A549 (cell line): Measurements from ENCODE around the gene TP53INP2. TPM values are rescaled to one million over a fixed set of nuclear protein-coding genes. Genes with fewer than 3 reads are reported as not detected.
"Not testable (repeated sequence)": the region's sequence is repeated elsewhere in the genome, so short reads cannot be mapped to it uniquely, and the experiment has no call there.

Experiments
- ATAC-seq, 2 experiments: fragments of 200-7000 bp in 1 of 2; fragments of >200 bp in 1 of 2; cut with Nextera tagmentation in 1 of 2; cut with Tn5 transposase in 1 of 2; 3 replicates each; pipeline versions ENCODE4 v1.8.0 to v1.9.1; 2018 to 2020; ENCODE audit warnings: mild to moderate bottlenecking in 1 of 2, moderate library complexity in 1 of 2
- CTCF ChIA-PET: fragments of 300-600 bp; sonication (Branson Sonifier 250); formaldehyde crosslinking; extraction: SDS; loops from one replicate; lab custom pipeline; 2021; ENCODE audit warnings: antibody characterized with exemption, inconsistent platforms; lab: Yijun Ruan, JAX
- POLR2A ChIA-PET: fragments of 350-600 bp; formaldehyde crosslinking; extraction: SDS; loops from one replicate; lab custom pipeline; 2021; ENCODE audit warnings: antibody characterized with exemption, inconsistent platforms; lab: Yijun Ruan, JAX
- DNase-seq, 2 experiments: peaks; one replicate each; pipeline versions ENCODE4 v3.0.0 to v3.0.0-alpha.2; 2011 to 2016; ENCODE audit warnings: low read depth in 1 of 2, low spot score in 1 of 2
- FAIRE-seq: peaks from 2 replicates; lab custom pipeline; 2011; peaks lifted over from hg19 to GRCh38; lab: Jason Lieb, UNC
- H3K27ac ChIP-seq, 2 experiments: fragments of >200 bp; sonication (Bioruptor Twin); formaldehyde crosslinking; 3 replicates each; pipeline ENCODE4 v1.5.1; 2016 to 2017
- H3K4me1 ChIP-seq: fragments of >200 bp; sonication (Bioruptor Twin); formaldehyde crosslinking; 3 replicates; pipeline ENCODE4 v1.6.1; 2016
- H3K4me2 ChIP-seq: fragments of >200 bp; sonication (Bioruptor Twin); formaldehyde crosslinking; 3 replicates; pipeline ENCODE4 v1.6.1; 2016
- H3K4me3 ChIP-seq: fragments of >200 bp; sonication (Bioruptor Twin); formaldehyde crosslinking; 3 replicates; pipeline ENCODE4 v1.5.1; 2016
- H3K9me3 ChIP-seq: fragments of >200 bp; sonication (Bioruptor Twin); formaldehyde crosslinking; 3 replicates; pipeline ENCODE4 v1.6.1; 2016
- ATOH8 ChIP-seq: fragments of 250-450 bp; sonication (Bioruptor Pico); IDR thresholded peaks from 2 replicates; pipeline ENCODE4 v1.5.0; 2020; ENCODE audit warnings: low read depth, mild to moderate bottlenecking, moderate library complexity
- BCL3 ChIP-seq: fragments of >200 bp; sonication (Bioruptor Twin); formaldehyde crosslinking; IDR thresholded peaks from 3 replicates; pipeline ENCODE4 v1.6.1; 2016
- BHLHE40 ChIP-seq: IDR thresholded peaks from 2 replicates; pipeline ENCODE4 v1.6.1; 2012; ENCODE audit warnings: low read depth, low read length, inconsistent platforms
- CBX8 ChIP-seq: fragments of 200-600 bp; sonication (generic); IDR thresholded peaks from 2 replicates; pipeline ENCODE4 v1.6.1; 2016
- CEBPB ChIP-seq, 2 experiments: fragments of >200 bp in 1 of 2; sonication (Bioruptor Twin) in 1 of 2; formaldehyde crosslinking in 1 of 2; IDR thresholded peaks; 2 replicates each; pipeline ENCODE4 v1.6.1; 2012 to 2016
- EHF ChIP-seq: fragments of 250-450 bp; sonication (Bioruptor Pico); IDR thresholded peaks from 2 replicates; pipeline ENCODE4 v1.5.0; 2020; ENCODE audit warnings: mild to moderate bottlenecking
- ESRRA ChIP-seq: fragments of 150-350 bp; IDR thresholded peaks from 2 replicates; pipeline ENCODE4 v1.6.1; 2014; ENCODE audit warnings: mild to moderate bottlenecking, low read length, borderline replicate concordance
- HMGXB4 ChIP-seq: fragments of 250-450 bp; sonication (Bioruptor Pico); IDR thresholded peaks from 2 replicates; pipeline ENCODE4 v1.5.0; 2021; ENCODE audit warnings: mild to moderate bottlenecking, moderate library complexity, borderline replicate concordance
- JUN ChIP-seq, 2 experiments: fragments of >200 bp; sonication (Bioruptor Twin); formaldehyde crosslinking; IDR thresholded peaks; 2 replicates in 1 of 2; 3 replicates in 1 of 2; pipeline ENCODE4 v1.6.1; 2016 to 2017
- PBX3 ChIP-seq: IDR thresholded peaks from 2 replicates; pipeline ENCODE4 v1.6.1; 2012
- PHF8 ChIP-seq: fragments of 200-600 bp; sonication (generic); IDR thresholded peaks from 2 replicates; pipeline ENCODE4 v1.6.1; 2016; ENCODE audit warnings: low read depth, mild to moderate bottlenecking, antibody characterized with exemption, moderate library complexity, borderline replicate concordance
- RAD21 ChIP-seq, 2 experiments: fragments of >200 bp in 1 of 2; sonication (Bioruptor Twin) in 1 of 2; formaldehyde crosslinking in 1 of 2; IDR thresholded peaks in 1 of 2; conservative IDR thresholded peaks in 1 of 2; 2 replicates in 1 of 2; 3 replicates in 1 of 2; pipeline ENCODE4 v1.6.1; 2012 to 2018; ENCODE audit warnings: inconsistent platforms in 1 of 2
- SREBF2 ChIP-seq: fragments of 450-650 bp; IDR thresholded peaks from 2 replicates; pipeline ENCODE4 v1.6.1; 2014; ENCODE audit warnings: mild to moderate bottlenecking, moderate library complexity
- WGBS: methylation state at CpG from one replicate; pipeline ENCODE4 v1.1.6; 2017; ENCODE audit errors: missing lambda C conversion rate; 5-methylcytosine and 5-hydroxymethylcytosine counted together
- polyA minus RNA-seq: library from RNA; depleted of rRNA, polyadenylated mRNA; stranded (reverse); fragments of >200 nt; gene quantifications from 2 replicates; pipeline ENCODE4 v1.2.3, GENCODE V29; 2011; rRNA and poly(A)+ RNA removed
- polyA plus RNA-seq, 4 experiments: library from polyadenylated mRNA; depleted of rRNA in 3 of 4; stranded (reverse); fragments of >200 nt; fragmentation: RNase III in 1 of 4; extraction: RNeasy Plus Mini Kit Qiagen cat#74134 plus additional on column Dnase treatment in 1 of 4; gene quantifications; 2 replicates in 3 of 4; 3 replicates in 1 of 4; pipeline ENCODE4 v1.2.3, GENCODE V29; 2011 to 2017

Gene TP53INP2
- polyA plus RNA-seq (2011; rRNA removed): 2.2 and 3.6 TPM in 2 replicates
- 1.9 and 2.7 TPM in 2 replicates for polyA plus RNA-seq (2012; cell fraction: cytosol; rRNA removed)
- polyA plus RNA-seq (2012; cell fraction: nucleus; rRNA removed): 2.9 and 4.8 TPM in 2 replicates
- 3.5 to 5.2 TPM (median 4.5 TPM) in 3 replicates for polyA plus RNA-seq (2017; fragmentation: RNase III; extraction: RNeasy Plus Mini Kit Qiagen cat#74134 plus additional on column Dnase treatment)
- 3.7 and 4.4 TPM in 2 replicates for polyA minus RNA-seq

GRCh38 chr20:34704177-34705007 lies at the start of gene TP53INP2:
TP53INP2 (plus strand) TSS chr20:34704344; CDS start chr20:34708740, 4,396 bp downstream.
- Histone ChIP-seq H3K4me3 (peak within 1 kb of the TSS; percentile 94), H3K9me3 (no peaks in the 10 kb centered on the region), H3K4me2 (peak within 1 kb of the TSS; percentile 99), H3K4me1 (peaks cover 26% of the 10 kb centered on the region), H3K27ac (peak within 1 kb of the TSS; percentile 80 to 93)
- DNase-seq: peak; percentile 82 to 89
- no peak for TF ChIP-seq HMGXB4 (CRISPR knock-in tag)
- peak; percentile 92 for TF ChIP-seq PHF8
- peak; percentile 92 for TF ChIP-seq ESRRA
- no peak for TF ChIP-seq CEBPB (IDR thresholded peaks at IDR 0.05)
- TF ChIP-seq BCL3: no peak
- no peak for TF ChIP-seq RAD21 (conservative IDR thresholded peaks at IDR 0.05 in 1 of 2, IDR thresholded peaks at IDR 0.05 in 1 of 2)
- TF ChIP-seq CBX8: no peak
- TF ChIP-seq BHLHE40: no peak
- no peak for TF ChIP-seq EHF (CRISPR knock-in tag)
- no peak for TF ChIP-seq JUN (IDR thresholded peaks at IDR 0.05)
- peak; percentile 45; the same call in 1 of the 2 replicates for TF ChIP-seq PBX3
- TF ChIP-seq SREBF2: no peak
- TF ChIP-seq ATOH8 (CRISPR knock-in tag): no peak
- FAIRE-seq: no peak
- peak; percentile 50 to 66 for ATAC-seq
- 5% methylated on average over 22 of the region's 82 CpGs for WGBS
- ChIA-PET CTCF (interaction anchor here (0.6 to 8.6 kb wide), 9 partner anchors 8 to 518 kb away, joined by 3 to 108 read pairs (median 4); no protein-coding TSS in a partner anchor), POLR2A (interaction anchor here (1.0 to 1.6 kb wide), 4 partner anchors 9 to 146 kb away, joined by 3 to 12 read pairs (median 3); partner anchors contain the start of genes MAP1LC3A and PIGU)

GRCh38 chr20:34658654-34659053 lies 45.5 kb upstream of the TP53INP2 start:
- H3K27ac ChIP-seq, ATAC-seq, DNase-seq, POLR2A ChIA-PET, H3K4me1 ChIP-seq, H3K9me3 ChIP-seq, FAIRE-seq, CTCF ChIA-PET, H3K4me2 ChIP-seq, H3K4me3 ChIP-seq: not testable (repeated sequence)
- WGBS: no CpG with 5 or more reads among the region's 31 CpGs

GRCh38 chr20:34661811-34662210 lies 42.3 kb upstream of the TP53INP2 start:
- CTCF ChIA-PET, H3K9me3 ChIP-seq, H3K4me2 ChIP-seq, FAIRE-seq, POLR2A ChIA-PET, ATAC-seq, H3K4me3 ChIP-seq, H3K4me1 ChIP-seq, H3K27ac ChIP-seq, DNase-seq: not testable (repeated sequence)
- WGBS: 93% methylated on average over 5 of the region's 5 CpGs
